Muscle of leg (tissue), 11 donors: Measurements from ENCODE around the gene BCAR3. TPM values are rescaled to one million over a fixed set of nuclear protein-coding genes. Genes with fewer than 3 reads are reported as not detected.
"Not testable (repeated sequence)": the region's sequence is repeated elsewhere in the genome, so short reads cannot be mapped to it uniquely, and the experiment has no call there.

Experiments used
- DNase-seq: peaks from one replicate; pipeline ENCODE4 v3.0.0; 2013
- H3K27ac ChIP-seq: one replicate; pipeline ENCODE4 v1.5.1; 2013; ENCODE audit warnings: mild to moderate bottlenecking, low read length, control low read depth
- H3K27me3 ChIP-seq: one replicate; pipeline ENCODE4 v1.6.1; 2013; ENCODE audit warnings: low read length; ENCODE audit not compliant: control insufficient read depth, insufficient read depth
- H3K36me3 ChIP-seq: one replicate; pipeline ENCODE4 v1.6.1; 2013; ENCODE audit warnings: low read length; ENCODE audit not compliant: control insufficient read depth, insufficient read depth
- H3K4me1 ChIP-seq: one replicate; pipeline ENCODE4 v1.6.1; 2013; ENCODE audit warnings: low read length; ENCODE audit not compliant: control insufficient read depth, insufficient read depth
- H3K4me3 ChIP-seq: one replicate; pipeline ENCODE4 v1.5.1; 2013; ENCODE audit warnings: low read length, control low read depth
- H3K9me3 ChIP-seq: replicated peaks from 2 replicates; pipeline ENCODE4 v1.6.1; 2013; ENCODE audit warnings: low read depth, low read length; ENCODE audit not compliant: control insufficient read depth
- WGBS: methylation state at CpG from one replicate; pipeline ENCODE4 v1.1.5; 2013; ENCODE audit warnings: missing lambda C conversion rate; ENCODE audit not compliant: insufficient coverage; 5-methylcytosine and 5-hydroxymethylcytosine counted together
- polyA plus RNA-seq, 8 donors: library from polyadenylated mRNA; unstranded; fragments of 120-200 nt; gene quantifications; one replicate each; pipeline versions ENCODE4 v1.2.1 to v1.2.3, GENCODE V29; 2013; ENCODE audit warnings: inconsistent platforms in 1 of 8, low replicate concordance in 1 of 8; ENCODE audit not compliant: insufficient read length in 8 of 8, insufficient read depth in 1 of 8
- total RNA-seq: library from RNA; stranded (reverse); fragments of 120-200 nt; gene quantifications from one replicate; pipeline ENCODE4 v1.2.4, GENCODE V29; 2013

Gene BCAR3
- total and polyA plus RNA-seq, 9 donors, result 15.3 to 19.0 (median 16.4) TPM

- no CpG with 5 or more reads among the region's 1 CpG for WGBS
- no peak overlapping the region for H3K4me3 ChIP-seq
- H3K36me3 ChIP-seq, result peaks cover 8% of the 10 kb centered on the region
- H3K4me1 ChIP-seq, result peaks cover 62% of the 10 kb centered on the region
- no peak for DNase-seq
- no peak overlapping the region for H3K27ac ChIP-seq
- H3K27me3 ChIP-seq, result no peaks in the 10 kb centered on the region
- H3K9me3 ChIP-seq, result no peaks in the 10 kb centered on the region
Observed at GRCh38 chr1:93594603-93594880, 87.1 kb downstream of the BCAR3 start.

DNA sequence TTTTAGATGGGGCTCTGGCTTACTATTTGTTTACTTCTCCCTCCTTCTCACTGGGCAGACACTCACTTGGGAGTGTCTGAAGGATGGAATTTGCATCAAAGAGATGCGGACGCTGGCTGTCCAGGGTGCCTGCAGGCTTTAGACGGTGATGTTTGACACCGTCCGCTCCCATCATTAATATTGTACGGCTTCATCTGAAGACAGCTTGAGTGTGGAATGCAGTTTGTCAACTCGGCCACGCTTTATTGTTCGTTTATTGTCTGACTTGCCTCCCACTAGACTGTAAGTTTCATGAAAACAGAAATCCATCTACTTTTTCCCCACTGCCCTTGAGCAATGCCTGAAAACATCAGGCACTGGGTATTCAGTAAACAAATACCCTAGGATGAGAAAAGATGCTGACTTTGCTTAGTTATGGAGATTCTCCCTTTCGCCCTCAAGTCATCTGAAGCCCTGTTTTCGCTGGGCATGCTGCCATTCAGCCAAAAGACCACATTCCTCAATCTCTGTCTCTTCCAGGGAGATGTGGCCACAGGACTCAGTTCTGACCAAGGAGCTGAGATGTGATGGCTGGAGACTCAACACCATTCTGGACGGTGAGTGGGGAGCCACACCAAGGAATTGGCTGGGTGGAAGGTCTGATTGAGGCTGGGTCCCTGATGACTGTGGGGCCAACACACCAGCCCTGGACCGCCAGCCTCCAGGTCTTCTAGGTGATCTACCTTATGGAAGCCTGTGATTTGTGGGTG is 87.6 kb downstream of the BCAR3 start:
- Histone ChIP-seq H3K27ac (peak overlapping the region; percentile 23), H3K36me3 (peaks cover 12% of the 10 kb centered on the region), H3K27me3 (no peaks in the 10 kb centered on the region), H3K4me3 (no peak overlapping the region), H3K4me1 (peaks cover 57% of the 10 kb centered on the region), H3K9me3 (no peaks in the 10 kb centered on the region)
- WGBS, result 79% methylated on average over 6 of the region's 13 CpGs
- no peak for DNase-seq

DNA sequence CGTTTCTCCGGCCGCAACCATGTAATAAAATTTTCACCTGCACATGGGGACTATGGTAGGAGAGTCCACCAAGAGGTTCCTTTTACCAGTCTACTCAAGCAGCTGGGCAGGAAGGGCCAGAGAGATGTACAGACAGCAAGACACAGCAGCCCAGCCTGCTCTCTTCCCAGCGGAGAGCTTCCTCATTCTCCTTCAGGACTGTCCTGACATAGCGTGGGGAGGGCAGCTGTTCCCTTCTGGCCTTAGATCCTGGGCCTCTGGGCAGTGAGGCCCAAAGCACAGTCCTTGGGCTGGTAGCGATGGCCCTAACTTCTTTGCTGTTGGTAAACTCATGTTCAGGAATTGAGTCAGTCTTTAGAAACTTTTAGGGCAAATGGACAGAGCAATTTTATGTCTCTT is 89.1 kb downstream of the BCAR3 start:
- no peaks in the 10 kb centered on the region for H3K27me3 ChIP-seq
- peaks cover 27% of the 10 kb centered on the region for H3K36me3 ChIP-seq
- peaks cover 54% of the 10 kb centered on the region for H3K4me1 ChIP-seq
- peak overlapping the region; percentile 53 for H3K27ac ChIP-seq
- H3K9me3 ChIP-seq, result no peaks in the 10 kb centered on the region
- no peak overlapping the region for H3K4me3 ChIP-seq
- no peak for DNase-seq
- WGBS, result 81% methylated on average over 5 of the region's 6 CpGs

DNA sequence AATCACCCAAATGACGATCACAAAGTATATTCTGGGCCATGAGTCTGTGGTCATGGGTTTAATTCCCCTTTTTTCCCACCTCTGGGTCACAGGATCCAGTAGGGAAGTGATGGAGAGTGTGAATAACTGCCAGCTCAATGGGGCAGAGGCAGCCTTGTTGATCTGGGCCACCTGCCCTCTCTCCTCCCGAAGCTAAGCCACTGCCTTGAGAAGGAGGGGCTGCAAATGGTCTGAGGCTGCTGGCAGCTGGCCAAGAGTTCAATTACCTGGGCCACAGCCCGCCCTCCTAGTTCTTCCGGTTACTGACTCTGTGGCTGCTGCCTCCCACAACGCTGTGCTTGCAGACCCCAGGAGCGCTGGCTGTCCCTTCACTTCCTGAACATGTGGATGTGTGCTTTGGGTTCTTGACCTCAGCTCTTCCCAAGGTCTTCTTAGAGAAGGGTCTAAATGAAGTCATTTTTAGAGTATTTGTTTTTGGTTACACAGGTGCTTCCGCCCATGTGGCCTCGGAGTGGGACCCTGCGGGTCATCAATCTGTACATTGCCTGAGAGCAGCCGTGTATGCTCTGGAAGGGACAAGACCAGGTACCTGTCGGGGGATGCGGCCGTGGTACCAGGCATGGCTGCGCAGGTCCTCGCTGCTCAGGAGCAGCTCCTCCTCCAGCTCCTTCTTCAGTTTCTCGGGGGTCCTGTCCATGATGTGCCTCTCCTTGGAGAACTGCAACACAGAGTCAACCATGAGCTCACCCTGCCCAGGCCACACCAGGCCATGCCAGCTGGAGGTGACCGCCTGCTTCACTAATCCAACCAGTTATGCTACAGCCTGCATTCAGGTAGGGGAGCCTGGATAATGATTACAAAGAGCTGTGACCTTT is 89.7 kb downstream of the BCAR3 start:
- WGBS, result 64% methylated on average over 14 of the region's 17 CpGs
- Histone ChIP-seq H3K27ac (peak overlapping the region; percentile 53), H3K4me1 (peaks cover 58% of the 10 kb centered on the region), H3K9me3 (no peaks in the 10 kb centered on the region), H3K27me3 (no peaks in the 10 kb centered on the region), H3K36me3 (peaks cover 30% of the 10 kb centered on the region), H3K4me3 (no peak overlapping the region)
- DNase-seq, result peak; percentile 56

DNA sequence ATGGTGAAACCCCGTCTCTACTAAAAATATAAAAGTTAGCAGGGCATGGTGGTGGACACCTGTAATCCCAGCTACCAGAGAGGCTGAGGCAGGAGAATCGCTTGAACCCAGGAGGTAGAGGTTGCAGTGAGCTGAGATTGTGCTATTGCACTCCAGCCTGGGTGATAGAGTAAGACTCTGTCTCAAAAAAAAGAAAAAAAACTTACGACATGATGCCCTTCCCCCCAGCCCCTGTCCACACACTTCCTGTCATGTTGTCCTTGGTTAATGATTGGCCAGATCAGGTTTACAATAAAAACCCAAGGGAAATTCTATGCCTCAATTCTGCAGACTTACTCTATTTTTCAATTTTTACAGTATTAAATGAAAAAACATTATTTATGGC is 90.4 kb downstream of the BCAR3 start:
- not testable (repeated sequence) for H3K9me3 ChIP-seq, H3K27ac ChIP-seq, DNase-seq, H3K4me3 ChIP-seq, H3K27me3 ChIP-seq
- Histone ChIP-seq H3K4me1 (peaks cover 54% of the 10 kb centered on the region), H3K36me3 (peaks cover 30% of the 10 kb centered on the region)
- WGBS, result no CpG with 5 or more reads among the region's 3 CpGs

DNA sequence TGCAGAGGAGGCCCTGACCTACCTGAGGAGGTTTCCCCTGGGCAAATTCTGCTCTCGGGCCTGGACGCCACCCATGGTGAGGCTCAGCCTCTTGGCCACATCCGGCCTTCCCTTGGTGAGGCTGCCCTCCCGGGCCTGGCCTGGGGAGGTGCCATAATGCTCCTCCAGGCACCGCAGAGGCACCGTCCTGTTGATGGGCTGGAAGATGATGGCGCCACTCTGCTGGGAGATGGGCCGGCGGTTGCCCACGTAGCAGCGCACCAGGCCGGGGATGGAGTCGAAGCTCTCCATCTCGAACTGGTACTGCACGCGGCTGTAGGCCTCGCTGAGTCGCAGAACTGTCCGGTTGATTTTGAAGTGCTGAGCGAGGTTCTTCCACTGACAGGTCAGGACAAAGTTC is 92.7 kb downstream of the BCAR3 start:
- DNase-seq, result no peak
- H3K4me3 ChIP-seq, result no peak overlapping the region
- H3K9me3 ChIP-seq, result no peaks in the 10 kb centered on the region
- peaks cover 52% of the 10 kb centered on the region for H3K4me1 ChIP-seq
- 90% methylated on average over 17 of the region's 20 CpGs for WGBS
- no peak overlapping the region for H3K27ac ChIP-seq
- peaks cover 34% of the 10 kb centered on the region for H3K36me3 ChIP-seq
- H3K27me3 ChIP-seq, result no peaks in the 10 kb centered on the region

DNA sequence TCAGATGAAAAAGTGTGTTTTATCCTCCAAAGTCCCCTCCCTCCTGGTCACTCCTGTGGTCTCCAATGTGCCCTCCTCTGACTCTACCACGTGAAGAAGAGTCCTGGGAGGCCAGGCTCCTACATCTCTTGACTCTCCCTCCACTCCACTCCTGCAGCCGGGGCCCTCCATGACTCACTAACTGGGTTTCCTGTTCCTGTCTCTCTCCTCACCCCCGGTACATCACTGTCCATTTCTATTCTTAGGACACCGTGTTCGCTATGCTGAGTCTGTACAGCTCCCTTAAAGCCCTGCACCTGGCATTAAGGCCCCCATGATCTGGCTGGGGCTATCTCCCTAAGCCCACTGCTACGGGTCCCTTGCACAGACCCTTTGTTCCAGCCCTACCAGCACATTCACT is 93.4 kb downstream of the BCAR3 start:
- H3K4me1 ChIP-seq, result peaks cover 54% of the 10 kb centered on the region
- H3K36me3 ChIP-seq, result peaks cover 41% of the 10 kb centered on the region
- no peaks in the 10 kb centered on the region for H3K9me3 ChIP-seq
- no peak overlapping the region for H3K27ac ChIP-seq
- no peak for DNase-seq
- H3K4me3 ChIP-seq, result no peak overlapping the region
- H3K27me3 ChIP-seq, result no peaks in the 10 kb centered on the region
- 62% methylated on average over 6 of the region's 6 CpGs for WGBS

DNA sequence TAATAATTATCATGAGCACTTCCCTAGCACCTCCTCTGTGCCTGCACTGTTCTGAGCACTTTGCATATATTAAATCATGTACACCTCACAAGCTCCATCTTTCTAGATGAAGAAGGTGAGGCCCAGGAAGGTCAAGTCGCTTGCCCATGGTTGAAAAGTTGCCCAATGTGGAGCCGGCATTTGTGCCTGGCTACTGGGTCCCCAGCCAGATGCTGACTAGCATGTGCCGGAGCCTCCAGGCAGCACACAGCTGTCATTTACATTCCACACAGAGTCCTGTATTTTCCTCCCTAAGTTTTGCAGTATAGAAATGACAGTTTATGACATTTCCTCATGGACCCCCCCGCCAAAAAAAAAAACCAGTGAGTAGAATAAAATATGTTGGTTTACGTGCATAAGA is 94.3 kb downstream of the BCAR3 start:
- H3K36me3 ChIP-seq, result peaks cover 50% of the 10 kb centered on the region
- WGBS, result 40% methylated on average over 1 of the region's 5 CpGs
- H3K9me3 ChIP-seq, result no peaks in the 10 kb centered on the region
- DNase-seq, result no peak
- H3K4me3 ChIP-seq, result no peak overlapping the region
- no peak overlapping the region for H3K27ac ChIP-seq
- no peaks in the 10 kb centered on the region for H3K27me3 ChIP-seq
- H3K4me1 ChIP-seq, result peaks cover 48% of the 10 kb centered on the region

GRCh38 chr1:93585059-93585966 is 96.3 kb downstream of the BCAR3 start:
- peak overlapping the region; percentile 78 for H3K27ac ChIP-seq
- H3K9me3 ChIP-seq, result no peaks in the 10 kb centered on the region
- 63% methylated on average over 1 of the region's 13 CpGs for whole genome bisulfite sequencing
- peaks cover 41% of the 10 kb centered on the region for H3K4me1 ChIP-seq
- H3K36me3 ChIP-seq, result peaks cover 54% of the 10 kb centered on the region
- no peaks in the 10 kb centered on the region for H3K27me3 ChIP-seq
- H3K4me3 ChIP-seq, result no peak overlapping the region
- peak; percentile 42 for DNase-seq
